Thyroid gland (tissue), 4 donors: ENCODE measurements around the gene LRATD1.

ENCODE experiments used
- CTCF ChIP-seq, 6 experiments: fragments of 200-600 bp in 3 of 6; fragments of 450-650 bp in 3 of 6; sonication (generic) in 3 of 6; IDR thresholded peaks; one replicate each; pipeline ENCODE4 v1.5.1; 2016 to 2019; ENCODE audit warnings: antibody characterized with exemption in 6 of 6, mild to moderate bottlenecking in 2 of 6, inconsistent platforms in 1 of 6, moderate library complexity in 1 of 6
- POLR2A ChIP-seq, 2 donors: fragments of 450-650 bp; IDR thresholded peaks; one replicate each; pipeline ENCODE4 v1.6.1; 2017; ENCODE audit warnings: antibody characterized with exemption in 2 of 2, mild to moderate bottlenecking in 2 of 2, moderate library complexity in 1 of 2

DNA sequence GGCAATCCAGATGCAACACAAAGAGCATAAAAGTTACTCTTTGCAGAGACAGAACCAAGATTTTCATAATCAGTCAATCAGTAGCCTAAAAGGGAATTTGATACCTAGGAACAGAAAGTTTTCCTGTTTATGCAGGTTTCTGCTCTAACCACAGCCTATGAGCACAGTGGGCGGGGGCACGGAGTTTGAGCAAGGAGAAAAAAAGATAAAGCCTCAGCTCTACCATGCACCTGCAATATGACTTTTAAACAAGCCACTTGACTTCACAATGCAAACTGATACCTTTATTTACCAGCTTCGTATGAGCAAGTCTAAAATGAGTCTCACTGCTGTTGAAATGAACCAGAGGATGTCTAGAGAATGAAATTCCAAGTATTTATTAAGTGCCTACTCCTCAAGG, 5.6 kb upstream of the LRATD1 start:
- TF ChIP-seq CTCF (IDR thresholded peaks at IDR 0.05) = no peak
- no peak for TF ChIP-seq POLR2A (IDR thresholded peaks at IDR 0.05)
